Loucy (cell line): ENCODE results near the gene OSBPL2.

ENCODE experiments used
- H2AFZ ChIP-seq: fragments of 200-600 bp; sonication (generic); 2 replicates; pipeline ENCODE4 v1.6.0; 2016; ENCODE audit warnings: antibody characterized with exemption, mild to moderate bottlenecking, low read length, moderate library complexity
- H3F3A ChIP-seq: fragments of 200-600 bp; 2 replicates; pipeline ENCODE4 v1.6.0; 2016; ENCODE audit warnings: antibody characterized with exemption, low read depth, mild to moderate bottlenecking
- H3K27me3 ChIP-seq: fragments of 200-600 bp; sonication (generic); 2 replicates; pipeline ENCODE4 v1.6.1; 2014; ENCODE audit warnings: low read length, mild to moderate bottlenecking; ENCODE audit not compliant: insufficient read depth, poor library complexity, severe bottlenecking
- H3K36me3 ChIP-seq: fragments of 200-600 bp; sonication (generic); 2 replicates; pipeline ENCODE4 v1.6.1; 2016; ENCODE audit warnings: low read length; ENCODE audit not compliant: insufficient read depth
- H3K4me1 ChIP-seq: fragments of 200-600 bp; sonication (generic); 2 replicates; pipeline ENCODE4 v1.5.1; 2014; ENCODE audit warnings: low read length, mild to moderate bottlenecking; ENCODE audit not compliant: insufficient read depth, poor library complexity, severe bottlenecking
- H3K4me2 ChIP-seq: fragments of 200-600 bp; sonication (generic); 2 replicates; pipeline ENCODE4 v1.6.0; 2014; ENCODE audit warnings: antibody characterized with exemption, low read length, low read depth, mild to moderate bottlenecking; ENCODE audit not compliant: poor library complexity, severe bottlenecking
- H3K4me3 ChIP-seq: fragments of 200-600 bp; sonication (generic); 2 replicates; pipeline ENCODE4 v1.5.1; 2014; ENCODE audit warnings: low read length, mild to moderate bottlenecking, mixed read lengths; ENCODE audit not compliant: poor library complexity, severe bottlenecking
- H3K79me2 ChIP-seq: fragments of 200-600 bp; sonication (generic); 2 replicates; pipeline ENCODE4 v1.6.1; 2014; ENCODE audit warnings: low read length; ENCODE audit not compliant: insufficient read depth
- H3K9ac ChIP-seq: fragments of 200-600 bp; sonication (generic); 2 replicates; pipeline ENCODE4 v1.6.0; 2014; ENCODE audit warnings: mild to moderate bottlenecking, low read depth, low read length, moderate library complexity; ENCODE audit not compliant: poor library complexity, severe bottlenecking
- H3K9me2 ChIP-seq: fragments of 200-600 bp; sonication (generic); replicated peaks from 2 replicates; pipeline ENCODE4 v1.6.1; 2016; ENCODE audit warnings: low read depth, low read length, mixed read lengths
- H3K9me3 ChIP-seq: fragments of 200-600 bp; sonication (generic); 2 replicates; pipeline ENCODE4 v1.6.1; 2014; ENCODE audit warnings: mild to moderate bottlenecking, antibody characterized with exemption, low read length, low read depth; ENCODE audit not compliant: insufficient read depth
- H4K20me1 ChIP-seq: fragments of 200-600 bp; sonication (generic); 2 replicates; pipeline ENCODE4 v1.6.0; 2014; ENCODE audit warnings: antibody characterized with exemption, low read length, mild to moderate bottlenecking; ENCODE audit not compliant: insufficient read depth, poor library complexity, severe bottlenecking
- EZH2phosphoT487 ChIP-seq: fragments of 200-600 bp; IDR thresholded peaks from 2 replicates; pipeline ENCODE4 v1.6.1; 2018; ENCODE audit warnings: antibody characterized with exemption, mild to moderate bottlenecking, moderate library complexity, borderline replicate concordance
- TF ChIP-seq, protein P1 (sequence below): fragments of 200-600 bp; sonication (generic); conservative IDR thresholded peaks from 2 replicates; pipeline ENCODE4 v1.5.1; 2014; ENCODE audit warnings: mild to moderate bottlenecking, antibody characterized with exemption, low read length

OSBPL2 gene

DNA sequence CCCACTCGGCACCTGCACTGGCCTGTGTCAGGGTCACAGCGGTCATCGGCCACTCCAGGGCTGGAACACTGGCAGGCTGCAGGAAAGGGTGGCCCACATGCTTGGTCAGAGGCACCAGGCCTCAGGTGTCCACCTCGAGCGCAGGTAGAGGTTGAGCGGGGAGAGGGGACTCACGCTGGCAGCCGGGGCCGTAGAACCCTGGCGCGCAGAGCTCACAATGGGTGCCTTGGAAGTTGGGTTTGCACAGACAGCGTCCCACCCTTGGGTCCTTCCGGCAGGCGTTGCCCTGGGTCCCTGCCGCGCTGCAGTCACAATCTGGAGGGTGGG is 99.9 kb downstream of the OSBPL2 start:
- Histone ChIP-seq H3K9me3 (no peaks in the 10 kb centered on the region), H3F3A (no peaks in the 10 kb centered on the region), H3K4me1 (peaks cover 4% of the 10 kb centered on the region), H3K9me2 (no peaks in the 10 kb centered on the region), H3K9ac (no peak overlapping the region), H2AFZ (no peak overlapping the region), H4K20me1 (no peaks in the 10 kb centered on the region), H3K27me3 (no peaks in the 10 kb centered on the region), H3K36me3 (no peaks in the 10 kb centered on the region), H3K79me2 (no peaks in the 10 kb centered on the region), H3K4me2 (no peak overlapping the region), H3K4me3 (no peak overlapping the region)
- TF ChIP-seq EZH2phosphoT487 = no peak
- TF ChIP-seq, protein P1, sequence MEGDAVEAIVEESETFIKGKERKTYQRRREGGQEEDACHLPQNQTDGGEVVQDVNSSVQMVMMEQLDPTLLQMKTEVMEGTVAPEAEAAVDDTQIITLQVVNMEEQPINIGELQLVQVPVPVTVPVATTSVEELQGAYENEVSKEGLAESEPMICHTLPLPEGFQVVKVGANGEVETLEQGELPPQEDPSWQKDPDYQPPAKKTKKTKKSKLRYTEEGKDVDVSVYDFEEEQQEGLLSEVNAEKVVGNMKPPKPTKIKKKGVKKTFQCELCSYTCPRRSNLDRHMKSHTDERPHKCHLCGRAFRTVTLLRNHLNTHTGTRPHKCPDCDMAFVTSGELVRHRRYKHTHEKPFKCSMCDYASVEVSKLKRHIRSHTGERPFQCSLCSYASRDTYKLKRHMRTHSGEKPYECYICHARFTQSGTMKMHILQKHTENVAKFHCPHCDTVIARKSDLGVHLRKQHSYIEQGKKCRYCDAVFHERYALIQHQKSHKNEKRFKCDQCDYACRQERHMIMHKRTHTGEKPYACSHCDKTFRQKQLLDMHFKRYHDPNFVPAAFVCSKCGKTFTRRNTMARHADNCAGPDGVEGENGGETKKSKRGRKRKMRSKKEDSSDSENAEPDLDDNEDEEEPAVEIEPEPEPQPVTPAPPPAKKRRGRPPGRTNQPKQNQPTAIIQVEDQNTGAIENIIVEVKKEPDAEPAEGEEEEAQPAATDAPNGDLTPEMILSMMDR = no peak

DNA sequence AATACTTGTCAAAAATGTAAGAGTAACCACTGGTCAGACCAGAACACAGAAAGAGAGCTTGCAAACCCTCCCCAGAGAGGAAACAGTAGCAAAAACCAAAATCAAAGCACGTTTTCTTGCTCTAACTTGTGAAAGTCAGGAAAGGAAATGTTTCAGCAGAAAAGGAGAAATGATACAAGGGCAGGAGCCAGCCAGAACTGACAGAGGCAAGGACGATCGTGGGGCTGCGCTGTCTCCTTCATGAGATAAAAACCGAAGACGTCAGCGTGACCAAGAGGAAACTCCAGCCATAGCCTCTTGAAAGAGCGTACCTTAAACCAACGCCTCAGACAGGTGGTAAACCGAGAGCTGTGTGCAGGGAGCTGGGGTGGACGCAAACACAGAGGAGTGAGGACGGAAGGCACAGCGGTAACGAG is 101.3 kb downstream of the OSBPL2 start:
- Histone ChIP-seq H3K4me3 (no peak overlapping the region), H4K20me1 (no peaks in the 10 kb centered on the region), H3K9me3 (no peaks in the 10 kb centered on the region), H3K79me2 (no peaks in the 10 kb centered on the region), H3K4me2 (no peak overlapping the region), H3K9me2 (no peaks in the 10 kb centered on the region), H3K4me1 (peaks cover 4% of the 10 kb centered on the region), H3F3A (no peaks in the 10 kb centered on the region), H3K36me3 (no peaks in the 10 kb centered on the region), H3K9ac (no peak overlapping the region), H2AFZ (no peak overlapping the region), H3K27me3 (no peaks in the 10 kb centered on the region)
- TF ChIP-seq EZH2phosphoT487 = no peak

DNA sequence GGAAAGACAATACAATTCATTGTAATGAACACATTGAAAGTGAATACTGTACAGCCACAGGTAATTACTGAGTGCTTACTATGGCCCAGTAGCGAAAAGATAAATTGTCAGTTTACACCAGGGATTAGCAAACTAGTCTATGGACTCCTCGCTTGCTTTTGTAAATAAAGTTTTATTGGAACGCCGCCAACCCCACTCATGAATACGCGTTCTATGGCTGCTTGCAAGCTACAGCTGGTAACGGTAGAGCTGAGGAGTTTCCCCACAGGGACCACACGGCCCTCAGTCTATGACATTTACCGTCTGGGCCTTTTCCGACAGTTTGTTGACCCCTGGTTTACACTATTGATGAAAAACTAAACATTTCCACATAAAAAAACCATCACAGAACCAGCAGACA is 104.6 kb downstream of the OSBPL2 start:
- Histone ChIP-seq H3K4me2 (no peak overlapping the region), H3K4me1 (no peaks in the 10 kb centered on the region), H3K36me3 (no peaks in the 10 kb centered on the region)

DNA sequence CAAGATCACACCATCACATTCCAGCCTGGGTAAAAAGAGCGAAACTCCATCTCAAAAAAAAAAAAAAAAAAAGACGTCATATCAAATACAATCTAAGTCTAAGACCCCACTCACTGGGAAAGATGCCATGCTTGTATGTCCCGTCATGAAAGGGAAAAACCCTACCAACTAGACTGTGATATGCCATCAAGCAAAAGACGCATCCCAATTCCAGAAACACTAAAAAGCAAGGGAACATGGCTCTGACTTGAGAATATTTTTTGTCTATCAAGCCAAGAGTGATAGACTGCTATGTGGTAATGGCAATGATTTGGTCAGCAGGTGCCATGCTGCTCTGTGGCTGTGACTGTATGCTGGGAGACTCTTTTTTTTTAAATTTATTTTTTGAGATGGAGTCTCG is 105.8 kb downstream of the OSBPL2 start:
- Histone ChIP-seq H3K79me2 (no peaks in the 10 kb centered on the region), H3K36me3 (no peaks in the 10 kb centered on the region), H3K9me2 (no peaks in the 10 kb centered on the region), H2AFZ (no peak overlapping the region), H3K4me1 (no peaks in the 10 kb centered on the region), H3F3A (no peaks in the 10 kb centered on the region), H3K27me3 (no peaks in the 10 kb centered on the region), H3K4me3 (no peak overlapping the region), H4K20me1 (no peaks in the 10 kb centered on the region), H3K9me3 (no peaks in the 10 kb centered on the region), H3K9ac (no peak overlapping the region), H3K4me2 (no peak overlapping the region)
- no peak for TF ChIP-seq EZH2phosphoT487
- TF ChIP-seq, protein P1 = no peak

More for the DNA sequence above, 104.6 kb downstream of the OSBPL2 start:
- Histone ChIP-seq H4K20me1 (no peaks in the 10 kb centered on the region), H3K27me3 (no peaks in the 10 kb centered on the region), H3F3A (no peaks in the 10 kb centered on the region), H3K9ac (no peak overlapping the region), H3K9me2 (no peaks in the 10 kb centered on the region), H3K4me3 (no peak overlapping the region), H2AFZ (no peak overlapping the region), H3K9me3 (no peaks in the 10 kb centered on the region), H3K79me2 (no peaks in the 10 kb centered on the region)
- TF ChIP-seq, protein P1 = no peak
- TF ChIP-seq EZH2phosphoT487 = no peak
